Right lung (tissue), 5 donors: ENCODE measurements around the gene TP73. TPM values are rescaled to one million over a fixed set of nuclear protein-coding genes. Genes with fewer than 3 reads are reported as not detected.
A peak's percentile ranks its signal among the peaks of the same experiment; 100 is the strongest.

Source experiments
- DNase-seq, 2 donors: peaks; one replicate each; pipeline ENCODE4 v3.0.0-alpha.2; 2013
- polyA plus RNA-seq, 5 donors: library from polyadenylated mRNA; unstranded; fragments of 120-200 nt; gene quantifications; one replicate each; pipeline versions ENCODE4 v1.2.1 to v1.2.3, GENCODE V29; 2013; ENCODE audit warnings: inconsistent platforms in 1 of 5, low replicate concordance in 1 of 5; ENCODE audit not compliant: insufficient read length in 5 of 5, insufficient read depth in 1 of 5

The TP73 gene
- polyA plus RNA-seq, 5 donors, result 1.5 to 3.3 (median 2.1) TPM

- no peak for DNase-seq
Measured at GRCh38 chr1:3633344-3634058, 18.8 kb upstream of the TP73 start.

DNA sequence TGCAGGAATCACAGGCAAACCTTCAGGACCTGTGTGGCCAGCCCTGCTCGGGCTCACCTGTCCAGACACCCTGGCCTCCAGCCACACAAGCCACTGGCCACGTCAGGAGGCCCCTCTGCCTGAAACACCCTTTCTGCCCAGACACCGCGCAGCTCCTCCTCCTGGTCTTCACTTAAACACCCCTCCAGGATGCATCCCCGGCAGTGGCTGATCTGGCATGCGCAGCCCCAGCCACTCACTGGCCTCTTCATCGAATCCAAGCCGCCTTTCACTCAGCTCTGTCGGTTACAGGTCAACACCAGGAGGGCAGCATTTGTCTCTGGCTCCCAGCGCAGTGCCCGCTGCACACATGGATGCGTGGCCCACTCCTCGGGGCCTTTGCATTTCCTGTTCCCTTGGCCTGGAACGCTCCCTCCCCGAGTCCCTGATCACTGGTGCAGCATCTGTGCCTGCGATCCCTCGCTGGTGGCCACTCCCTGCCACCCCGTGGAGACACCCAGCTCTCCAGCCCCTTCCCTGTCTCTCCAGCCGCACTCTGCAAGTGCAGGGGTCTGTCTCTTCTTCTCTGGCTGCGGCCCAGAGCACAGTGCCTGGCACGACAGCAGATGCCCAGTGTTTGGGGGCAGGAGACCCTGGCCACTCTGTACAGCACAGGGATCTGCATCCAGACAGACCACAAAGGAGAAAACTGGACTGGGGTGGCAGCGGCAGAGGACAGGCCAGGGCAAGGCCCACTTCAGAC, 18.1 kb upstream of the TP73 start:
- no peak for DNase-seq

- no peak for DNase-seq
Measured at GRCh38 chr1:3636080-3636479, 16.2 kb upstream of the TP73 start.

GRCh38 chr1:3636531-3636930, 15.8 kb upstream of the TP73 start:
- no peak for DNase-seq

GRCh38 chr1:3638027-3638426, 14.3 kb upstream of the TP73 start:
- DNase-seq, result no peak

GRCh38 chr1:3638676-3639075, 13.6 kb upstream of the TP73 start:
- no peak for DNase-seq

DNA sequence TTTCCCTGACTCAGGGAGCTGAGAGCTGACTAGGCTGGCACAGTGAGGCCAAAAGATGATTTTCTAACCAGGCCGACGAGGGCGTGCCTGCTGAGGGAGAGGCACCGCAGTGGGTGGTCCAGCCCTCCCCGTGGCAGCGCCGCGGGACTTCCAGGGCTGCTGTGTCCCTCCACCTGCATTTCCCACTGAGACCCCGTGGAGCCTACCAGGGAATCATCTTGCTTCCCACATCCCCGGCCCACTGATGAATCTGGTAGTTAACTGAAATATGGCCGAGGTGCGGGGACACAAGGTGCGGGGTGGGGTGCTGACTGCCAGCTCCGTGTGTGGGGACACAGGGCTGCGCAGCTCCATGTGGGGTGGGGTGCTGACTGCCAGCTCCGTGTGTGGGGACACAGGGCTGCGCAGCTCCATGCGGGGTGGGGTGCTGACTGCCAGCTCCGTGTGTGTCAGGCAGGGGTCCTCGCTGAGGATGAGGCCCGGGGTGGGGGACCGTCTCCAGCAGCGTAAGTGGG, 12.9 kb upstream of the TP73 start:
- DNase-seq, result no peak

- DNase-seq, result no peak
Measured at GRCh38 chr1:3640121-3640837, 12.0 kb upstream of the TP73 start.

DNA sequence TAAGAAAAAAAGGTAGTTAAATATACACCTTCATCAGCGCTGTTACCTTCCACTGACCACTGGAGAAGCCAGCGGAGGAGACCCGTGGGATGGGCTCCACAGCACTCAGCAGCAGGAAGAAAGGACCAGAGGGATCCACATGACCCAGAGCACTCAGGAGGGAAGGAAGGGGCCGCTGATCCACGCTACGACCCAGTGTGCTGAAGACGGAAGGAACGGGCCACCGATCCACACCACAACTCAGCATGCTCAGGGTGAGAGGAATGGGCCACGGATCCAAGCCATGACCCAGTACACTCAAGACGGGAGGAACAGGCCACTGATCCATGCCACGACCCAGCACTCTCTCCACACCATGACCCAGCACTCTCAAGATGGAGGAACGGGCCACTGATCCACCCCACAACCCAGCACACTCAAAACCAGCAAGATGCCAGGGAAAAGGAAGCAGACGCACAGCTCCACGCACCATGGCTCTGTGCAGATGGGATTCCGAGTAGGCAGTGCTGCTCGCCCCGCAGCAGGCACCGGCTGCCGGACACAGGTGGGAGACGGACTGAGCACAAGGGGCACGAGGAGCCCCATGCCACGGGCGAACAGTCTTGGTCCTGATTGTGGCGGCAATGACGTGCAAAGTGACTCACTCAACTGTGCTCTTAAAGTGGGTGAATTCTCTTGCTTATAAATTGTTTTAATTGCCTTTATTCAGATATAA, 11.1 kb upstream of the TP73 start:
- no peak for DNase-seq

- DNase-seq, result no peak
Measured at GRCh38 chr1:3641816-3642215, 10.5 kb upstream of the TP73 start.

DNA sequence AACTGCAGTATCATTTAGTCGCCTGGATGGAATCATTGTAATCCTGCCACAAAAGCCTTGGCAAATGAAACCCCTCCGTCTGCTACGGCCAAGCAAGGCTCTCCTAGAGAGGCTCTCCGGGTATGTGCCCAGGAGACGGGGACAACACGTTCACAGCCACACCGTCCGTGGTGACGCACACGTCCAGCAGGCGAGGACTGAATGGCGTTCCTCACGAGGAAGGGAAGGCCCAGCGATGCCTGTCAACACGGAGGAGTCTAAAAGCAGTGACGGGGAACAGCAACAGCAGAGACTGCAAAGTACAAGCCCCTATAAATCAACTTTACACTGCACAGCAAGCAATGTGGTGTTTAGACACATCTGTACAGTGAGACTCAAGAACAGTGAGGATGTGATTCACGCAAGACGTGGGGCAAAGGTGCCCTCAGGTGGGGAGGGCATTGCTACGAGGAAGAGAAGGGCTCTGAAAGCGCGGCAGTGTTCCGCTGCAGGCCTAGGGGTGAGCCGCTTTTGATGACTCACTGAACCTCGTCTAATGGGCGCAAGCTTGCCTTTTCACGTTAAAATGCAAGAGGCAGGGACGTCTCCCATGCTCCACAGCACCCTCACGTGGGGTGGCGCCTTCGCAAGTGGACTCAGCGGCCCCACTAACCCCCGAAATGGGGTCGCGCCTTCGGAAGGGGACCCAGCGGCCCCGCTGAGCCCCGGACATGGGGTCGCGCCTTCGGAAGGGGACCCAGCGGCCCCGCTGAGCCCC, 9.2 kb upstream of the TP73 start:
- DNase-seq, result no peak

DNA sequence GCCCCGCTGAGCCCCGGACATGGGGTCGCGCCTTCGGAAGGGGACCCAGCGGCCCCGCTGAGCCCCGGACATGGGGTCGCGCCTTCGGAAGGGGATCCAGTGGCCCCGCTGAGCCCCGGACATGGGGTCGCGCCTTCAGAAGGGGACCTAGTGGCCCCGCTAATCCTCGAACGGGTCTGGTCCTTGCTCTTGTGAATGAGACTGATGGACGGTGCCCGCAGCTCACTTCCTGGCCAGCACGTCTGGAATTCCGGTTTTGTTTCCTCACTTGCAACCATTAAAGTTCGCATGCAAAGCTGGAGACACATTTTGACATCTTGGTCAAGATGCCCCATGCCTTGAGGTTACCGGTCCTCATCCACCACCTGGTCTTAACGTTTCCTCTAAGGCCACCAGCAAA, 8.0 kb upstream of the TP73 start:
- DNase-seq, result no peak

- DNase-seq, result no peak
Measured at GRCh38 chr1:3645247-3645646, 7.1 kb upstream of the TP73 start.

GRCh38 chr1:3645666-3646355, 6.5 kb upstream of the TP73 start:
- DNase-seq, result no peak

GRCh38 chr1:3646596-3646995, 5.7 kb upstream of the TP73 start:
- DNase-seq, result no peak

DNA sequence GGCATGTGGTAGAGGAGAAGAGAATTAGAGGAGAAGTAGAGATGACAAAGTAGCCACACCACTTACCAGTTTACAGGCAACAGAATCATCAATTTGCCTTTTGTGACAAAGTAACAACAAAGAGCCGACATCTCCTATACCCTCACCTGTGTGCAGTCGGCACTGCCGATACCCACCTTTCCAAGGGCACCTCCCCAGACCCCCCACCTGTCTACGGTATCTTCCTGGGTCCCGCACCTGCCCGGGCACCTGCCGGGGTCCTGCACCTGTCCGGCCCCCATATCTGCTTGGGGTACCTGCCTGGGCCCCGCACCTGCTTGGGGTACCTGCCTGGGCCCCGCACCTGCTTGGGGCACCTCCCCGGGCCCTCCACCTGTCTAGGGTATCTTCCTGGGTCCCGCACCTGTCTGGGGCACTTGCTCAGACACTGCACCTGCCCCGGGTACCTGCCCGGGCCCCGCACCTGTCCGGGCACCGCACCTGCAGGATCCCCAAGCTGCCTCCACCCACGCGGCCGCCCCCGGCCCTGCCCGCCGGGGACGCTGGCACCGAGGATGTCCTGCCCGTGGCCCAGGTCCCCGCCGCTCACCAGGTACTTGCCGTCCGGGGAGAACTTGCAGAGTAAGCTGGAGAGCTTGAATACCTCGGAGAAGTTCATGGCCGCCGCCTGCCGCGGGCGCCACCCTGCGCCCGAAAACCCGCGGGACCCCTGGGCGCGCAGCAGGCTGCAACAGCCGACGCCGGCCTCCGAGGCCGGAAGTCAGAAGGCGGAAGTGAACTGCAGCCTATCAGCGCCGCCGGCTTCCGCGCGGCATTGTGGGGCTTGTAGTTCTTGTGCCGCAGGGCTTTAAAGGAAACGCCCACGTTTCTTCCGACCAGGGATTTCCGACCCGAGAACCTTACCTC, 2.7 kb upstream of the TP73 start, which contains the start of gene WRAP73:
Gene WRAP73, minus strand, starts transcription at position 762 of the 906 bp plus-strand sequence. Its CDS starts 104 bp downstream, at position 658.
- peak; percentile 85 to 86 for DNase-seq

GRCh38 chr1:3650248-3651025, 1.9 kb upstream of the TP73 start:
- no peak for DNase-seq
